ENCODE measurements around the gene DIP2C.

The DIP2C gene

GRCh38 chr10:608331-609261 is 80.9 kb downstream of the DIP2C start:
- WGBS (ENCODE audit: extremely low coverage, insufficient coverage, low lambda C conversion rate), result no CpG with 5 or more reads among the region's 5 CpGs
- Histone ChIP-seq H3K4me2 (ENCODE audit: low read length) (no peak overlapping the region), H3K36me3 (ENCODE audit: control insufficient read depth, insufficient read depth, low read length) (no peaks in the 10 kb centered on the region)

GRCh38 chr10:607545-608185 is 81.8 kb downstream of the DIP2C start:
- no peaks in the 10 kb centered on the region for H3K27me3 ChIP-seq (ENCODE audit: insufficient read depth, low read length, poor library complexity)
- H2BK15ac ChIP-seq (replicated peaks; ENCODE audit: low read depth), result no peak overlapping the region
- H3K36me3 ChIP-seq (ENCODE audit: control insufficient read depth, insufficient read depth, low read length), result no peaks in the 10 kb centered on the region
- H3K56ac ChIP-seq (ENCODE audit: low read length), result no peak overlapping the region
- no peak overlapping the region for H3K27ac ChIP-seq (ENCODE audit: low read depth, low read length)
- H2AK5ac ChIP-seq (ENCODE audit: low read length), result no peak overlapping the region
- WGBS (ENCODE audit: extremely low coverage, insufficient coverage, low lambda C conversion rate), result no CpG with 5 or more reads among the region's 14 CpGs
- H3K23ac ChIP-seq (ENCODE audit: low read length), result no peak overlapping the region
- H3K79me1 ChIP-seq (ENCODE audit: low read length), result peaks cover 1% of the 10 kb centered on the region
- H2BK5ac ChIP-seq (ENCODE audit: low read length), result no peak overlapping the region
- H3K4ac ChIP-seq (ENCODE audit: low read depth, low read length), result no peak overlapping the region
- H3K9ac ChIP-seq (ENCODE audit: low read length), result no peak overlapping the region
- H4K8ac ChIP-seq (ENCODE audit: low read depth, low read length), result no peak overlapping the region
- H4K5ac ChIP-seq (ENCODE audit: low read length), result no peak overlapping the region
- no peaks in the 10 kb centered on the region for H3K79me2 ChIP-seq (ENCODE audit: control insufficient read depth, insufficient read depth, low read length)
- DNase-seq, result no peak
- no peak overlapping the region for H2BK120ac ChIP-seq (ENCODE audit: low read depth, low read length)
- H3K4me2 ChIP-seq (ENCODE audit: low read length), result no peak overlapping the region
- no peak overlapping the region for H3K18ac ChIP-seq (ENCODE audit: low read length)
- no peak overlapping the region for H3K4me3 ChIP-seq (ENCODE audit: low read length)
- H3K4me1 ChIP-seq (ENCODE audit: control insufficient read depth, low read depth, low read length), result peaks cover 3% of the 10 kb centered on the region

More at GRCh38 chr10:608331-609261, 80.9 kb downstream of the DIP2C start:
- no peak overlapping the region for H3K4ac ChIP-seq (ENCODE audit: low read depth, low read length)
- no peak overlapping the region for H4K5ac ChIP-seq (ENCODE audit: low read length)
- no peak for DNase-seq
- H3K4me1 ChIP-seq (ENCODE audit: control insufficient read depth, low read depth, low read length), result peaks cover 4% of the 10 kb centered on the region
- H2BK15ac ChIP-seq (replicated peaks; ENCODE audit: low read depth), result no peak overlapping the region
- no peak overlapping the region for H2BK120ac ChIP-seq (ENCODE audit: low read depth, low read length)
- H3K79me2 ChIP-seq (ENCODE audit: control insufficient read depth, insufficient read depth, low read length), result no peaks in the 10 kb centered on the region
- no peak overlapping the region for H3K9ac ChIP-seq (ENCODE audit: low read length)
- no peak overlapping the region for H2BK5ac ChIP-seq (ENCODE audit: low read length)
- no peak overlapping the region for H3K18ac ChIP-seq (ENCODE audit: low read length)
- no peak overlapping the region for H3K4me3 ChIP-seq (ENCODE audit: low read length)
- H3K23ac ChIP-seq (ENCODE audit: low read length), result no peak overlapping the region
- H4K8ac ChIP-seq (ENCODE audit: low read depth, low read length), result no peak overlapping the region
- no peak overlapping the region for H3K56ac ChIP-seq (ENCODE audit: low read length)
- H3K79me1 ChIP-seq (ENCODE audit: low read length), result peaks cover 4% of the 10 kb centered on the region
- H3K27ac ChIP-seq (ENCODE audit: low read depth, low read length), result no peak overlapping the region
- H2AK5ac ChIP-seq (ENCODE audit: low read length), result no peak overlapping the region
- no peaks in the 10 kb centered on the region for H3K27me3 ChIP-seq (ENCODE audit: insufficient read depth, low read length, poor library complexity)

- Histone ChIP-seq H3K9ac (ENCODE audit: low read length) (no peak overlapping the region), H2BK15ac (replicated peaks; ENCODE audit: low read depth) (no peak overlapping the region), H4K5ac (ENCODE audit: low read length) (no peak overlapping the region), H3K4ac (ENCODE audit: low read depth, low read length) (no peak overlapping the region), H4K8ac (ENCODE audit: low read depth, low read length) (no peak overlapping the region), H3K56ac (ENCODE audit: low read length) (no peak overlapping the region), H3K27me3 (ENCODE audit: insufficient read depth, low read length, poor library complexity) (no peaks in the 10 kb centered on the region), H2AK5ac (ENCODE audit: low read length) (no peak overlapping the region), H2BK5ac (ENCODE audit: low read length) (no peak overlapping the region), H3K23ac (ENCODE audit: low read length) (no peak overlapping the region), H3K27ac (ENCODE audit: low read depth, low read length) (no peak overlapping the region), H3K4me3 (ENCODE audit: low read length) (no peak overlapping the region), H3K18ac (ENCODE audit: low read length) (no peak overlapping the region), H3K4me1 (ENCODE audit: control insufficient read depth, low read depth, low read length) (peaks cover 4% of the 10 kb centered on the region), H3K4me2 (ENCODE audit: low read length) (no peak overlapping the region), H3K36me3 (ENCODE audit: control insufficient read depth, insufficient read depth, low read length) (no peaks in the 10 kb centered on the region), H3K79me2 (ENCODE audit: control insufficient read depth, insufficient read depth, low read length) (no peaks in the 10 kb centered on the region), H2BK120ac (ENCODE audit: low read depth, low read length) (no peak overlapping the region), H3K79me1 (ENCODE audit: low read length) (peaks cover 4% of the 10 kb centered on the region)
- DNase-seq, result no peak
- no CpG with 5 or more reads among the region's 28 CpGs for WGBS (ENCODE audit: extremely low coverage, insufficient coverage, low lambda C conversion rate)
Measured at GRCh38 chr10:606762-607544, 82.5 kb downstream of the DIP2C start.

- Histone ChIP-seq H3K79me1 (ENCODE audit: low read length) (peaks cover 4% of the 10 kb centered on the region), H3K9ac (ENCODE audit: low read length) (no peak overlapping the region), H3K4me3 (ENCODE audit: low read length) (no peak overlapping the region), H3K18ac (ENCODE audit: low read length) (no peak overlapping the region), H2BK15ac (replicated peaks; ENCODE audit: low read depth) (no peak overlapping the region), H2BK5ac (ENCODE audit: low read length) (no peak overlapping the region), H4K5ac (ENCODE audit: low read length) (no peak overlapping the region), H3K23ac (ENCODE audit: low read length) (peak overlapping the region; percentile 36), H3K79me2 (ENCODE audit: control insufficient read depth, insufficient read depth, low read length) (no peaks in the 10 kb centered on the region), H3K27me3 (ENCODE audit: insufficient read depth, low read length, poor library complexity) (no peaks in the 10 kb centered on the region), H3K56ac (ENCODE audit: low read length) (no peak overlapping the region), H3K4me2 (ENCODE audit: low read length) (no peak overlapping the region), H3K4me1 (ENCODE audit: control insufficient read depth, low read depth, low read length) (peaks cover 4% of the 10 kb centered on the region), H2AK5ac (ENCODE audit: low read length) (no peak overlapping the region), H4K8ac (ENCODE audit: low read depth, low read length) (no peak overlapping the region), H3K4ac (ENCODE audit: low read depth, low read length) (no peak overlapping the region), H3K27ac (ENCODE audit: low read depth, low read length) (no peak overlapping the region), H2BK120ac (ENCODE audit: low read depth, low read length) (no peak overlapping the region), H3K36me3 (ENCODE audit: control insufficient read depth, insufficient read depth, low read length) (no peaks in the 10 kb centered on the region)
- no peak for DNase-seq
- no CpG with 5 or more reads among the region's 25 CpGs for WGBS (ENCODE audit: extremely low coverage, insufficient coverage, low lambda C conversion rate)
Measured at GRCh38 chr10:605632-606325, 83.7 kb downstream of the DIP2C start.

GRCh38 chr10:604716-605631 is 84.5 kb downstream of the DIP2C start:
- no peak for DNase-seq
- Histone ChIP-seq H3K4me2 (ENCODE audit: low read length) (no peak overlapping the region), H3K4me1 (ENCODE audit: control insufficient read depth, low read depth, low read length) (peaks cover 4% of the 10 kb centered on the region), H3K79me2 (ENCODE audit: control insufficient read depth, insufficient read depth, low read length) (no peaks in the 10 kb centered on the region), H3K9ac (ENCODE audit: low read length) (no peak overlapping the region), H2AK5ac (ENCODE audit: low read length) (no peak overlapping the region), H3K4me3 (ENCODE audit: low read length) (no peak overlapping the region), H3K23ac (ENCODE audit: low read length) (no peak overlapping the region), H2BK5ac (ENCODE audit: low read length) (no peak overlapping the region), H3K56ac (ENCODE audit: low read length) (no peak overlapping the region), H3K27ac (ENCODE audit: low read depth, low read length) (no peak overlapping the region), H3K36me3 (ENCODE audit: control insufficient read depth, insufficient read depth, low read length) (no peaks in the 10 kb centered on the region), H3K27me3 (ENCODE audit: insufficient read depth, low read length, poor library complexity) (no peaks in the 10 kb centered on the region), H4K8ac (ENCODE audit: low read depth, low read length) (no peak overlapping the region), H2BK120ac (ENCODE audit: low read depth, low read length) (no peak overlapping the region), H2BK15ac (replicated peaks; ENCODE audit: low read depth) (no peak overlapping the region), H3K79me1 (ENCODE audit: low read length) (peaks cover 6% of the 10 kb centered on the region), H3K4ac (ENCODE audit: low read depth, low read length) (no peak overlapping the region), H4K5ac (ENCODE audit: low read length) (no peak overlapping the region), H3K18ac (ENCODE audit: low read length) (no peak overlapping the region)
- no CpG with 5 or more reads among the region's 21 CpGs for WGBS (ENCODE audit: extremely low coverage, insufficient coverage, low lambda C conversion rate)
